Esophagus squamous epithelium (tissue), 5 donors: ENCODE data around the gene TSPAN18. TPM values are rescaled to one million over a fixed set of nuclear protein-coding genes. Genes with fewer than 3 reads are reported as not detected.

Experiments used
- DNase-seq: peaks from one replicate; lab custom pipeline; 2025; lab: John Stamatoyannopoulos, UW
- H3K27ac ChIP-seq, 4 donors: fragments of 200-600 bp; sonication (generic); one replicate each; pipeline ENCODE4 v1.5.1; 2016 to 2019; ENCODE audit warnings: mild to moderate bottlenecking in 1 of 4
- H3K27me3 ChIP-seq, 4 donors: fragments of 200-600 bp; sonication (generic); 1 replicate in 3 of 4; 2 replicates in 1 of 4; pipeline versions ENCODE4 v1.5.1 to v1.6.0; 2017 to 2021; ENCODE audit warnings: antibody characterized with exemption in 1 of 4
- H3K36me3 ChIP-seq, 3 donors: fragments of 200-600 bp; sonication (generic); one replicate each; pipeline ENCODE4 v1.5.1; 2016 to 2019
- H3K4me1 ChIP-seq, 3 donors: fragments of 200-600 bp; sonication (generic); one replicate each; pipeline ENCODE4 v1.5.1; 2017 to 2019
- H3K4me3 ChIP-seq, 4 donors: fragments of 200-600 bp; sonication (generic); 1 replicate in 3 of 4; 2 replicates in 1 of 4; pipeline ENCODE4 v1.5.1; 2016 to 2019; ENCODE audit warnings: mild to moderate bottlenecking in 2 of 4, moderate library complexity in 1 of 4
- H3K9me3 ChIP-seq, 3 donors: fragments of 200-600 bp; sonication (generic); one replicate each; pipeline ENCODE4 v1.5.1; 2016 to 2019
- CTCF ChIP-seq, 6 experiments: fragments of 450-650 bp in 4 of 6; fragments of 200-600 bp in 2 of 6; sonication (generic) in 2 of 6; IDR thresholded peaks; one replicate each; pipeline ENCODE4 v1.5.1; 2016 to 2019; ENCODE audit warnings: antibody characterized with exemption in 6 of 6, mild to moderate bottlenecking in 4 of 6, moderate library complexity in 4 of 6
- POLR2A ChIP-seq, 4 donors: fragments of 450-650 bp; IDR thresholded peaks; one replicate each; pipeline ENCODE4 v1.6.1; 2017; ENCODE audit warnings: antibody characterized with exemption in 4 of 4, mild to moderate bottlenecking in 4 of 4, moderate library complexity in 3 of 4
- WGBS, 2 donors: methylation state at CpG; one replicate each; pipeline ENCODE4 v1.1.5; 2018; 5-methylcytosine and 5-hydroxymethylcytosine counted together
- intact Hi-C: fragments of 100-400 bp; cut with DNase I; formaldehyde crosslinking; loops from one replicate; pipeline ENCODE4 v1.15.0; 2022
- total RNA-seq, 4 donors: library from RNA; depleted of rRNA; stranded (reverse); fragments of >200 nt; gene quantifications; one replicate each; pipeline ENCODE4 v1.1.0, GENCODE V29; 2016
- donor health status: DM: yes; HTN: yes; CAD: no.

TSPAN18 gene
- total RNA-seq, 4 donors from 2014 or later = 0.80 to 4.4 (median 2.0) TPM

- peaks cover 0 to under 1% (median 0%) of the 10 kb centered on the region in 4 donors for H3K27me3 ChIP-seq
- peaks cover 12 to 92% (median 14%) of the 10 kb centered on the region in 3 donors for H3K4me1 ChIP-seq
- H3K9me3 ChIP-seq = no peaks in the 10 kb centered on the region
- no peak overlapping the region for H3K4me3 ChIP-seq
- WGBS, 2 donors = 44 to 51% methylated on average over 6 of the region's 7 CpGs
- H3K27ac ChIP-seq = no peak overlapping the region
- TF ChIP-seq CTCF (IDR thresholded peaks at IDR 0.05) = no peak
- TF ChIP-seq POLR2A (IDR thresholded peaks at IDR 0.05) = no peak
- peaks cover 0 to 6% (median 0%) of the 10 kb centered on the region in 3 donors for H3K36me3 ChIP-seq
- DNase-seq = no peak
- intact Hi-C loops = no loop called here
Observed at GRCh38 chr11:44944181-44944852, 217.6 kb downstream of the TSPAN18 start.

- H3K9me3 ChIP-seq = no peaks in the 10 kb centered on the region
- no peak for TF ChIP-seq CTCF (IDR thresholded peaks at IDR 0.05)
- no peak for TF ChIP-seq POLR2A (IDR thresholded peaks at IDR 0.05)
- H3K4me3 ChIP-seq = no peak overlapping the region
- intact Hi-C loops = no loop called here
- peaks cover 0 to 6% (median 0%) of the 10 kb centered on the region in 3 donors for H3K36me3 ChIP-seq
- H3K4me1 ChIP-seq = peaks cover 12 to 92% (median 18%) of the 10 kb centered on the region in 3 donors
- 36 to 52% methylated on average over 2 to 3 of the region's 3 CpGs for WGBS, 2 donors
- H3K27me3 ChIP-seq = peaks cover 0 to 6% (median 0%) of the 10 kb centered on the region in 4 donors
- no peak for DNase-seq
- no peak overlapping the region for H3K27ac ChIP-seq
Observed at GRCh38 chr11:44944853-44945235, 218.1 kb downstream of the TSPAN18 start.

GRCh38 chr11:44945666-44946065 is 218.9 kb downstream of the TSPAN18 start:
- no peak overlapping the region for H3K4me3 ChIP-seq
- H3K27me3 ChIP-seq = peaks cover 0 to 13% (median 0%) of the 10 kb centered on the region in 4 donors
- no peaks in the 10 kb centered on the region for H3K9me3 ChIP-seq
- DNase-seq = no peak
- 75 to 76% methylated on average over 6 to 11 of the region's 11 CpGs for WGBS, 2 donors
- H3K36me3 ChIP-seq = peaks cover 0 to 6% (median 0%) of the 10 kb centered on the region in 3 donors
- intact Hi-C loops = no loop called here
- peak overlapping the region in 3 of 4 donors; percentile 17 to 73 (median 21) for H3K27ac ChIP-seq
- peaks cover 12 to 92% (median 26%) of the 10 kb centered on the region in 3 donors for H3K4me1 ChIP-seq
- TF ChIP-seq POLR2A (IDR thresholded peaks at IDR 0.05) = no peak

- Histone ChIP-seq H3K4me3 (no peak overlapping the region), H3K27ac (peak overlapping the region in 3 of 4 donors; percentile 21 to 73 (median 27)), H3K36me3 (peaks cover 0 to 6% (median 0%) of the 10 kb centered on the region in 3 donors), H3K9me3 (no peaks in the 10 kb centered on the region), H3K4me1 (peaks cover 12 to 92% (median 31%) of the 10 kb centered on the region in 3 donors), H3K27me3 (peaks cover 0 to 13% (median 0%) of the 10 kb centered on the region in 4 donors)
- WGBS, 2 donors = 84% methylated on average over 9 of the region's 12 CpGs; no CpG with 5 or more reads in 1 of the 2 donors
- no peak for DNase-seq
- no peak for TF ChIP-seq POLR2A (IDR thresholded peaks at IDR 0.05)
- no peak for TF ChIP-seq CTCF (IDR thresholded peaks at IDR 0.05)
- intact Hi-C loops = no loop called here
Observed at GRCh38 chr11:44946263-44946662, 219.5 kb downstream of the TSPAN18 start.

GRCh38 chr11:44947114-44947513 is 220.4 kb downstream of the TSPAN18 start:
- H3K36me3 ChIP-seq = peaks cover 0 to 6% (median 0%) of the 10 kb centered on the region in 3 donors
- peaks cover 12 to 94% (median 31%) of the 10 kb centered on the region in 3 donors for H3K4me1 ChIP-seq
- H3K4me3 ChIP-seq = no peak overlapping the region
- no peaks in the 10 kb centered on the region for H3K9me3 ChIP-seq
- H3K27ac ChIP-seq = peak overlapping the region in 2 of 4 donors; percentile 27 to 73
- TF ChIP-seq POLR2A (IDR thresholded peaks at IDR 0.05) = no peak
- no peak for TF ChIP-seq CTCF (IDR thresholded peaks at IDR 0.05)
- no peak for DNase-seq
- H3K27me3 ChIP-seq = peaks cover 0 to 13% (median 0%) of the 10 kb centered on the region in 4 donors
- intact Hi-C loops = no loop called here
- WGBS, 2 donors = 45 to 83% methylated on average over 1 to 6 of the region's 9 CpGs
